GM23338 (cell line): ENCODE measurements around the gene DOK7.

Source experiments
- CTCF ChIP-seq, 2 experiments: fragments of 200-600 bp in 1 of 2; sonication (generic) in 1 of 2; conservative IDR thresholded peaks; 2 replicates each; pipeline versions ENCODE4 v1.5.1 to v1.6.1; 2016 to 2017; ENCODE audit warnings: antibody characterized with exemption in 2 of 2, low read depth in 2 of 2, mild to moderate bottlenecking in 2 of 2, moderate library complexity in 1 of 2
- EZH2phosphoT487 ChIP-seq: fragments of 200-600 bp; sonication (generic); IDR thresholded peaks from one replicate; pipeline ENCODE4 v1.8.1; 2018; ENCODE audit warnings: antibody characterized with exemption; ENCODE audit not compliant: unreplicated experiment
- REST ChIP-seq: IDR thresholded peaks from one replicate; pipeline ENCODE4 v1.6.1; 2018; ENCODE audit warnings: antibody characterized with exemption; ENCODE audit not compliant: unreplicated experiment

- no peak for TF ChIP-seq REST
- no peak for TF ChIP-seq CTCF (conservative IDR thresholded peaks at IDR 0.05; ENCODE audit: low read depth in 2 of 2)
- TF ChIP-seq EZH2phosphoT487, result no peak
These were observed 25.5 kb upstream of the DOK7 start for GRCh38 chr4:3437582-3437936.
